K562 (cell line): ENCODE results near the gene EGR4. TPM values are rescaled to one million over a fixed set of nuclear protein-coding genes. Genes with fewer than 3 reads are reported as not detected.

ENCODE experiments used
- ATAC-seq: fragments of 200-7000 bp; cut with Tn5 transposase; 3 replicates; pipeline ENCODE4 v1.9.1; 2020; ENCODE audit warnings: moderate library complexity
- BruUV-seq: library from RNA; stranded (reverse); fragments of 400-500 nt; replicated peaks from 2 replicates; lab custom pipeline; 2021; lab: Mats Ljungman, UMichigan
- CTCF ChIA-PET: fragments of 300-600 bp; formaldehyde crosslinking; extraction: SDS; loops from one replicate; lab custom pipeline; 2021; ENCODE audit warnings: low intra/inter-chr PET ratio; lab: Yijun Ruan, JAX
- POLR2A ChIA-PET: fragments of 300-600, 350-650 bp; sonication (Branson Sonifier 250); formaldehyde crosslinking; extraction: SDS; loops from one replicate; lab custom pipeline; 2021; ENCODE audit warnings: antibody characterized with exemption, inconsistent platforms; lab: Yijun Ruan, JAX
- DNase-seq, 4 experiments: peaks; one replicate each; pipeline versions ENCODE4 v3.0.0 to v3.0.0-alpha.2; 2011 to 2018; ENCODE audit warnings: low spot score in 3 of 4, mixed read lengths in 3 of 4; ENCODE audit errors: extremely low read depth in 1 of 4
- FAIRE-seq: peaks from 2 replicates; lab custom pipeline; 2011; peaks lifted over from hg19 to GRCh38; lab: Jason Lieb, UNC
- H2AFZ ChIP-seq: 2 replicates; pipeline ENCODE4 v1.6.0; 2011; ENCODE audit warnings: low read depth, low read length, control low read depth, inconsistent platforms
- H3K27ac ChIP-seq: fragments of 200-600 bp; 3 replicates; pipeline ENCODE4 v1.8.0; 2011; ENCODE audit warnings: low read depth, mild to moderate bottlenecking, control low read depth, inconsistent platforms, low read length, moderate library complexity, mixed read lengths; ENCODE audit errors: extremely low read depth
- H3K27me3 ChIP-seq, 2 experiments: fragments of 300-600 bp in 1 of 2; 2 replicates in 1 of 2; 3 replicates in 1 of 2; pipeline versions ENCODE4 v1.6.0 to v1.8.0; 2011; ENCODE audit warnings: inconsistent platforms in 2 of 2, low read length in 2 of 2, mild to moderate bottlenecking in 1 of 2, mixed read lengths in 1 of 2, moderate library complexity in 1 of 2; ENCODE audit not compliant: control insufficient read depth in 2 of 2, insufficient read depth in 2 of 2
- H3K36me3 ChIP-seq: fragments of 300-600 bp; 3 replicates; pipeline ENCODE4 v1.8.0; 2011; ENCODE audit warnings: mild to moderate bottlenecking, low read length, inconsistent platforms; ENCODE audit not compliant: control insufficient read depth, insufficient read depth
- H3K4me1 ChIP-seq, 2 experiments: fragments of 200-600 bp in 1 of 2; replicated peaks in 1 of 2; 2 replicates in 1 of 2; 3 replicates in 1 of 2; pipeline versions ENCODE4 v1.5.1 to v1.8.0; 2011; ENCODE audit warnings: inconsistent platforms in 2 of 2, low read length in 2 of 2, mild to moderate bottlenecking in 1 of 2, mixed read lengths in 1 of 2, moderate library complexity in 1 of 2; ENCODE audit not compliant: control insufficient read depth in 2 of 2, insufficient read depth in 2 of 2
- H3K4me2 ChIP-seq: 2 replicates; pipeline ENCODE4 v1.6.1; 2011; ENCODE audit warnings: low read length, control low read depth, inconsistent platforms, mixed read lengths; ENCODE audit not compliant: insufficient read depth
- H3K4me3 ChIP-seq: fragments of 200-600 bp; sonication (generic), shearing (Covaris generic); 2 replicates; pipeline ENCODE4 v1.5.1; 2016; ENCODE audit warnings: control low read depth, inconsistent platforms
- H3K79me2 ChIP-seq: fragments of 200-600 bp; 3 replicates; pipeline ENCODE4 v1.8.0; 2011; ENCODE audit warnings: low read length, inconsistent platforms; ENCODE audit not compliant: control insufficient read depth, insufficient read depth
- H3K9ac ChIP-seq, 2 experiments: 2 replicates each; pipeline versions ENCODE4 v1.6.0 to v1.6.1; 2011; ENCODE audit warnings: low read depth in 2 of 2, low read length in 2 of 2, control low read depth in 1 of 2, inconsistent platforms in 1 of 2, mild to moderate bottlenecking in 1 of 2, mixed read lengths in 1 of 2; ENCODE audit not compliant: insufficient read depth in 1 of 2
- H3K9me1 ChIP-seq: one replicate; pipeline ENCODE4 v1.6.0; 2011; ENCODE audit warnings: inconsistent platforms, mild to moderate bottlenecking, low read length, moderate library complexity; ENCODE audit not compliant: control insufficient read depth, insufficient read depth
- H3K9me3 ChIP-seq: replicated peaks from 2 replicates; pipeline ENCODE4 v1.5.1; 2011; ENCODE audit warnings: low read depth, low read length, inconsistent platforms; ENCODE audit not compliant: control insufficient read depth, insufficient read depth
- H4K20me1 ChIP-seq: replicated peaks from 2 replicates; pipeline ENCODE4 v1.6.1; 2011; ENCODE audit warnings: low read length, inconsistent platforms, mixed read lengths; ENCODE audit not compliant: control insufficient read depth, insufficient read depth
- CEBPG ChIP-seq, 3 experiments: fragments of 200-800 bp in 1 of 3; sonication (Bioruptor generic) in 1 of 3; sonication (generic) in 1 of 3; formaldehyde crosslinking in 1 of 3; IDR thresholded peaks in 2 of 3; conservative IDR thresholded peaks in 1 of 3; 2 replicates each; pipeline versions ENCODE4 v1.6.1 to v1.8.0; 2016 to 2022; ENCODE audit warnings: missing compliant biosample characterization in 2 of 3, missing genetic modification characterization in 2 of 3, mild to moderate bottlenecking in 1 of 3, missing genetic modification reagents in 1 of 3
- NCOA6 ChIP-seq: fragments of 450-650 bp; IDR thresholded peaks from 2 replicates; pipeline ENCODE4 v1.6.1; 2017; ENCODE audit warnings: mild to moderate bottlenecking
- PHF20 ChIP-seq: fragments of 450-650 bp; IDR thresholded peaks from 2 replicates; pipeline ENCODE4 v1.6.1; 2018; ENCODE audit not compliant: partially characterized antibody
- SMARCA4 ChIP-seq: fragments of 450-650 bp; IDR thresholded peaks from 2 replicates; pipeline ENCODE4 v1.6.1; 2016
- SP1 ChIP-seq: sonication (generic); formaldehyde crosslinking; IDR thresholded peaks from 2 replicates; pipeline ENCODE4 v1.8.1; 2022; ENCODE audit warnings: mild to moderate bottlenecking, missing genetic modification reagents
- ZNF316 ChIP-seq: fragments of 450-650 bp; IDR thresholded peaks from 2 replicates; pipeline ENCODE4 v1.6.1; 2016
- ZNF354B ChIP-seq: fragments of 250-450 bp; sonication (Bioruptor Pico); IDR thresholded peaks from 2 replicates; pipeline ENCODE4 v1.4.0; 2020
- ZNF444 ChIP-seq: fragments of 250-450 bp; sonication (Bioruptor Pico); IDR thresholded peaks from 2 replicates; pipeline ENCODE4 v1.4.0; 2020; ENCODE audit warnings: mild to moderate bottlenecking, moderate library complexity
- WGBS: fragments of 100-300 bp; shearing (Covaris generic); methylation state at CpG from one replicate; pipeline ENCODE4 v1.1.6; 2016; ENCODE audit warnings: low coverage, mixed read lengths; ENCODE audit not compliant: insufficient coverage; ENCODE audit errors: missing lambda C conversion rate; 5-methylcytosine and 5-hydroxymethylcytosine counted together
- in situ Hi-C: fragments of 300-500 bp; cut with MboI; formaldehyde crosslinking; loops from 4 replicates; pipeline ENCODE4 v1.15.0; 2018; ENCODE audit warnings: inconsistent platforms, mixed read lengths
- intact Hi-C: fragments of 100-400 bp; cut with micrococcal nuclease; formaldehyde crosslinking; loops from 2 replicates; pipeline ENCODE4 v1.14.2; 2022
- polyA plus RNA-seq, 8 experiments: library from polyadenylated mRNA; depleted of rRNA in 4 of 8; stranded (reverse) in 5 of 8; unstranded in 3 of 8; fragments of >200 nt; fragmentation: Nextera tagmentation in 2 of 8; fragmentation: Illumina TruSeq in 1 of 8; extraction: Ambion mirVana in 2 of 8; extraction: Trizol in 1 of 8; gene quantifications; 2 replicates each; pipeline versions ENCODE4 v1.2.1 to v1.2.3, GENCODE V29; 2011 to 2014; ENCODE audit warnings: inconsistent platforms in 1 of 8, missing spikeins in 1 of 8
- total RNA-seq, 7 experiments: library from RNA; depleted of rRNA in 6 of 7; stranded (reverse); fragments of >200 nt in 6 of 7; fragmentation: Illumina TruSeq in 2 of 7; extraction: Trizol in 2 of 7; gene quantifications; 2 replicates each; pipeline versions ENCODE4 v1.2.1 to v1.2.3, GENCODE V29; 2011 to 2021; ENCODE audit warnings: low replicate concordance in 1 of 7

The EGR4 gene
- total and polyA plus RNA-seq, 9 of the 15 experiments (the other 6 are each of a cell fraction or from before 2014, with no cell fraction given), result not detected

GRCh38 chr2:73258913-73259215, 34.5 kb downstream of the EGR4 start (continued):
- TF ChIP-seq ZNF444 (CRISPR knock-in tag) (no peak), SP1 (CRISPR knock-in tag) (no peak), NCOA6 (no peak)

GRCh38 chr2:73258186-73258912, 35.0 kb downstream of the EGR4 start:
- Histone ChIP-seq H3K4me3 (no peak overlapping the region), H3K36me3 (peaks cover 17% of the 10 kb centered on the region; the same call in 2 of the 3 replicates)

More at GRCh38 chr2:73258186-73258912, 35.0 kb downstream of the EGR4 start:
- Histone ChIP-seq H3K27me3 (no peaks in the 10 kb centered on the region), H3K27ac (no peak overlapping the region), H3K9me1 (no peaks in the 10 kb centered on the region), H3K9me3 (no peaks in the 10 kb centered on the region), H3K9ac (peak overlapping the region in 1 of 2 experiments; percentile 13; a peak in 1 of 4 replicates), H4K20me1 (peaks cover 6% of the 10 kb centered on the region; the same call in 1 of the 2 replicates)
- no TSS peak for BruUV-seq
- CTCF ChIA-PET, result no interaction called here
- in situ Hi-C loops, result no loop called here
- DNase-seq (no peak), ATAC-seq (no peak)
- WGBS, result 49% methylated on average over 7 of the region's 8 CpGs
- POLR2A ChIA-PET, result interaction anchor here (0.6 to 1.8 kb wide), 5 partner anchors 11 to 137 kb away, joined by 3 to 8 read pairs (median 3); no protein-coding TSS in a partner anchor
- intact Hi-C loops, result loop anchor here (5.0 to 10.0 kb wide), 2 partner anchors 81 to 274 kb away; no protein-coding TSS in a partner anchor
- no peak for TF ChIP-seq SMARCA4
- TF ChIP-seq ZNF316, result no peak
- no peak for TF ChIP-seq ZNF354B (CRISPR knock-in tag)
- TF ChIP-seq CEBPG (CRISPR knock-in tag; IDR thresholded peaks at IDR 0.05), result no peak
- TF ChIP-seq CEBPG (tag; conservative IDR thresholded peaks at IDR 0.05 in 1 of 2, IDR thresholded peaks at IDR 0.05 in 1 of 2), result no peak
- TF ChIP-seq PHF20, result no peak
- TF ChIP-seq, all 486 proteins: peak for 0
- Histone ChIP-seq H2AFZ (no peak overlapping the region), H3K4me2 (no peak overlapping the region), H3K4me1 (peaks cover 2 to 19% of the 10 kb centered on the region in 2 experiments; a peak in 3 of 5 replicates), H3K79me2 (no peaks in the 10 kb centered on the region)
- FAIRE-seq, result no peak
